NCI-H1436 (cell line): Measurements from ENCODE around the gene MPL.
"Not testable (repeated sequence)": the region's sequence is repeated elsewhere in the genome, so short reads cannot be mapped to it uniquely, and the experiment has no call there.

Experiments used
- DNase-seq: peaks from one replicate; lab custom pipeline; 2025; lab: John Stamatoyannopoulos, UW

Gene MPL

DNA sequence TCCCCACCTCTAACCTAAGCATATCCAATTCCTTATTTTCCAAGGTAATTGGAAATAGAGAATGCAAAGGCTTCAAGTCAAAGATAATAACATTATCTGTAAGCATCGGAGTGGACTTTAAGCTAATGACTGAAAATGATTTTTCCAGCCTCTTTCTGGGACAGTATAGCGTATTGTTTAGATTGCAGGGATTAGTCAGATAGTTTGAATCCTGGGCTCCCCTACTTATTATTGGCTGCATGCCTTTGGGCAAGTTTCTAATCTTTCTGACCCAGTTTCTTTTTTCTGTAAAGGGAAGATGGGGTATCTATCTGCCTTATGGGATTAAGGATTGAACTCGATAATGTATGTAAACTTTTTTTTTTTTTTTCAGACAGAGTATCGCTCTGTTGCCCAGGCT, 19.6 kb downstream of the MPL start:
- no peak for DNase-seq

DNA sequence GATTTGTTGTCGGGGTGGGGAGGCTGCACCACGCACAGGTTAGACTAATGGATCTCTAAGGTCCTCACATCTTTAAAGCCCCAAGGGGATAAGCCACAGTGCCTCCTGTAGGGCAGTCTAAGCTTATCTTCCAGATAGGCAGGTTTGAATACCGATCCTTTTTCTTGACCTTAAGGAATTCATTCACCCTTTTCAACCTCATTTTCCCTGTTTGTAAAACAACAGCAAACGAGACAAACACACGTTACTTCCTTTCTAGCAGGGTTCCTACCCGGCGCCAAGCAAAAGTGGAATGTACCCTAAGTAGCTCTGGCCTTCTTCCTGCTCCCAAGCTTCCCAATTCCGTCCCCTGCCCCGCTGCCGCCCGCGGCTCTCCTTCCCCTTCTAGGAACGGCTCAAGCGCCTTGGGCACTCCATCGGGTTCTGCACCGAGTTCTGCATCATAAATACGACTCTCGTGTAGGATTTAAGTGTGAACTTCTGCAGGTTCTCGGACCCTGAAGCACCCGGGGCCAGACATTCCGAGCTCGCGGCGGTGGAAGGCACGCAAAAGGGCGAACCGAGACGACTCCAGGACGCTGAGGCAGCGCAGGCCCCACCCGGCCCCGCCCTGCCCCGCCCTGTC, 20.6 kb downstream of the MPL start:
- DNase-seq: peak; percentile 36

DNA sequence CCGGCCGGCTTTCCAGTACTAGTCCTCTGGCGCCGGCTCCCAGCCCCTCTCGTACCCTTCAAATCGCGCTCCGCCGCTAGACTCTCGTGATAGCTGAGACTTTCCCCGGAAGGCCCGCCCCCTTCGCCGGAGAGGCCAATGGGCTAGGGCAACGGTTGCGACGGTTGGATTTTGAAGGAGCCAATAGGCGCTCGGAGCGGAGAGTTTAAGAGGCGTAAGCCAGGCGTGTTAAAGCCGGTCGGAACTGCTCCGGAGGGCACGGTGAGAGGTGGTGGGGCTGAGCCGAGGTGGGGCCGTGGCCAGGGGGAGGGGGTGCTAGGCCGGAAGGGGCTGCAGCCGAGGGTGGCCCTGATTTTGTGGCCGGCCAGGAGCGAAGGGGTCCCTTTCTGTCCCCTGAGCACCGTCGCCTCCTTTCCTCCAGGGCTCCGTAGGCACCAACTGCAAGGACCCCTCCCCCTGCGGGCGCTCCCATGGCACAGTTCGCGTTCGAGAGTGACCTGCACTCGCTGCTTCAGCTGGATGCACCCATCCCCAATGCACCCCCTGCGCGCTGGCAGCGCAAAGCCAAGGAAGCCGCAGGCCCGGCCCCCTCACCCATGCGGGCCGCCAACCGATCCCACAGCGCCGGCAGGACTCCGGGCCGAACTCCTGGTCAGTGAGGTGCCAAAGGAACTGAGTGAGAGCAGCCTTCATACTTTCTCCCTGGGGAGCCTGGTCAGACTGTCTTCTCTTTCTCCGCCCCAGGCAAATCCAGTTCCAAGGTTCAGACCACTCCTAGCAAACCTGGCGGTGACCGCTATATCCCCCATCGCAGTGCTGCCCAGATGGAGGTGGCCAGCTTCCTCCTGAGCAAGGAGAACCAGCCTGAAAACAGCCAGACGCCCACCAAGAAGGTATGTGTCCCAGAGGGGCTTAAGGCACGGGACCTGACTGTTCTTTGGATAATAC, 21.4 kb downstream of the MPL start, which contains the start of gene CDC20:
Gene CDC20, plus strand, starts transcription at position 236 of the 948 bp plus-strand sequence. Its CDS starts 235 bp downstream, at position 471.
- DNase-seq: peak; percentile 98

DNA sequence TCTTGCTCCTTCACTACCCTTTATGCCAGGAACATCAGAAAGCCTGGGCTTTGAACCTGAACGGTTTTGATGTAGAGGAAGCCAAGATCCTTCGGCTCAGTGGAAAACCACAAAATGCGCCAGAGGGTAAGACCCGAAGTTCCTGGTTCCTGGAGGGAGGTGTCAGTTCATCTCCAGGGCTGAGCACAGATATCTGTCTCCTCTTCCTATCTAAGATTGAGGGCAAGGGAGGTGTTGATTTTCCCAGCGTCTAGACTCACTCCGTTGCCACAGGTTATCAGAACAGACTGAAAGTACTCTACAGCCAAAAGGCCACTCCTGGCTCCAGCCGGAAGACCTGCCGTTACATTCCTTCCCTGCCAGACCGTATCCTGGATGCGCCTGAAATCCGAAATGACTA, 22.1 kb downstream of the MPL start:
- no peak for DNase-seq

DNA sequence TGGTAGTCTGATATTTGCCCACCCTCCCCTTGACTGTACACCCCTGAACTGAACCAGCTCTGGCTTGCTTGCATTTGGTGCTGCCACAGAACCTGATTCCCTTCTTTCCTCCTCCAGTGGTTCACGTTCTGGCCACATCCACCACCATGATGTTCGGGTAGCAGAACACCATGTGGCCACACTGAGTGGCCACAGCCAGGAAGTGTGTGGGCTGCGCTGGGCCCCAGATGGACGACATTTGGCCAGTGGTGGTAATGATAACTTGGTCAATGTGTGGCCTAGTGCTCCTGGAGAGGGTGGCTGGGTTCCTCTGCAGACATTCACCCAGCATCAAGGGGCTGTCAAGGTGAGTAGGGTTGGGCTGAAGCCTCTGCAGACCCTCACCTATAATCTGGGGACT, 23.0 kb downstream of the MPL start:
- DNase-seq: no peak

DNA sequence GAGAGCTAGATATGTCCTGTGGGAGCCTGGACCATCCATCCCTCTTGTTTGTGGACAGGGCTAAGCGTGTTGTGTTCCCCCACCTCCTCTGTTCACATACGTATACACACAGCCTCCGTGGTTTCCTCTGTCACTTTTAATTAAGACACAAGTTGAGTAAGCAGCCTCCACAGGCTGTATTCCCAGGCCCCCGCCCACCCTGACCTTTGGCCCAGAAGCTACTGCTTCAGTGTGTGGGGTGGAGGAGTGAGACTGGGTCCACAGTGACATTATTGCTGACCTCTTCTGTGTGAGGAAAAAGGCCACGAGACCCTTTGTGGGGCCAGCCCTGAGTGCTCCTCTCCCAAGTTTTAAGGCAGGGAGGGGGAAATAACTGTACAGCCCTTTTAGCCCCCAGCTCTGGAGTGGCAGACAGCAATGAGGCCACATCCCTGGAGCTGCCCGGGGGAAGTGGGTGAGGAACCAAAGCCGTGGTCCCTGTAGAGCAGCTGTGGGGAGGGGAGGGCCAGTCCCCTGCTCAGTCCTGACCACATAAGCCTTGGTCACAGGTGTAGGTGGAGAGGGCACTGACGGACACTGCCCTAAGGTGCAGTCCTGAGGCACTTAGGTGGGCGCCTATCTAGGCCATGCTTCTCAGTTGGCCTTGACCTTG, 25.8 kb downstream of the MPL start:
- no peak for DNase-seq

DNA sequence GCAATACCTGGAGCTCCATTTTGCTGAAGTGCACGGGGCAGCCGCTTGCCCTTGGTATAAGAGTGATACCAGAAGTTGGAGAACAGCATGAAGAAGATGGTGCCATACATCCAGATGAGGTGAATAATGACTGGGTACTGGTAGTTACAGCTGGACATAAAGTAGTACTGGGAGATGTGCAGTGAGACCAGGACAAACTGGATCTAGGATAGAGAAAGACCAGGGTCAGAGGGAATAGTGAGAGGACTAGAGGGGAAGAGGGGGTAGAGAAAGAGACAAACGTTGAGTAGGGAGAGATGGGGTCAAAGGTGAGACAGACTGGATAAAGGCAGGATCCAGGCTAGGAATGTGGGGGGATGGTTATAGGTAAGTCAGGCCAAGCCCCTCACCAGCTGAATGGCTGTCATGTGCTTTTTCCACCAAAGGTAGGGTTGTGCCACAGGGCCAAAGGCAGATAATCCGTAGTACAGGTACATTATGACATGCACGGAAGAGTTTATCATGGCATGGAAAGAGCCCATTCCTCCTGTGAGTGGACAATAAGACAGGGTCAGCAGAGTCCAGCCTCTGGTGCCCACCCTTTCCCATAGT, 26.4 kb downstream of the MPL start:
- DNase-seq: no peak

DNA sequence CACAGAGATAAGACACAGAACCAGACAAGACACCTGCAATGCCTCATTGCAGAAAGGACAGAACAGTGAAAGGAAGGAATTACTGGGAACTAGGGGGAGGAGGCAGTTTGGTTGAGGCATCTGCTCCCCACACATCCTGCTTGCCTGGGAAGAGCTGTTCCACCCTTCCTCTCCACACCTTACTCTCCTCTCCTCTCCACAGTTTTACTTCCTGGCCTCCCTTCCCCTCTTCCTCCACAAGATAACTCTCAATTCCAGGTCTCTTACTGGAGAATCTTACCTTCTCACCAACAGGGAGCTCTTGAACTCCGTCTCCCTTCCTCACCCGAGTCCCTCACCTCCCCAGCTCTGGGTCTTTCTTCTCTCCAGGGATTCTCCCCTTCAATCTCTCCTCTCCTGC, 28.1 kb downstream of the MPL start:
- no peak for DNase-seq

DNA sequence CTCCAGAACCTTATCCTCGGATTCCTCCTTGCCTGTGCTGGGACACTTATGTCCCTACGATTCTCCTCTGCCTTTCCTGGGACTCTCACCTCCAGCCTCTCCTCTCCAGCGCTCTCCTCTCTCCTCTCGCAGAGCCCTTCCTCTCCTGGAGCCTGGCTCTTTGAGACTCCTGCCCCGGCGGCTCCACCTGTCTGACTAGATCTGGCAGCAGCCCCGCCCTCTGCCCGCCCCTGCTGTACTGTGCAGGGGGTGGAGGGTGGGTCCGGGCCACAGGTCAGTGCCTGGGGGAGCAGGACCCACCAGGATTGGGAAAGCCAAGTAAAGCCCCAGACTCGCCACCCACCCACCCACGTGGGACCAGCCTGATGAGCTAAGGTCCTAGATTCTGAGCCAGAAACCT, 28.6 kb downstream of the MPL start:
- no peak for DNase-seq

DNA sequence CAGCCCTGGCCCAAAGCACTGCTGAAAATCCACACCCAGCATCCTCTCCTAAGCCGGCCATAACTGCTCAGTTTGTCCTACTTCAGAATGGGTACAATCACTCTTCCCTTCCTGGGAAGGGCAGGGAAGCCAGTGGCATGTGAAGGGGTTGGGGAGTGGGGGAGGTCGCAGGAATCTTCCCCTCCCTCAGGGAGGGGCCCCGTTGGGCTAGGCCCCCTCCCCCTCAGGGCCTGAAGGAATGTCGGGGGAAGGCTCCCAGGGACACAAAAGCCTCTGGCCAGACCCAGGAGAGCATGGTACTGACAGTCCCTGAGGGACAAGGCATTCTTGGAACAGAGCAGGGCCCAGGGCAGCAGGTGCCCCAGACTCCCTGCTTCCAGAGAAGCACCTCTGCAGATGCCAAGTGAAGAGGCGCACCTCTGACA, 29.0 kb downstream of the MPL start:
- DNase-seq: no peak

DNA sequence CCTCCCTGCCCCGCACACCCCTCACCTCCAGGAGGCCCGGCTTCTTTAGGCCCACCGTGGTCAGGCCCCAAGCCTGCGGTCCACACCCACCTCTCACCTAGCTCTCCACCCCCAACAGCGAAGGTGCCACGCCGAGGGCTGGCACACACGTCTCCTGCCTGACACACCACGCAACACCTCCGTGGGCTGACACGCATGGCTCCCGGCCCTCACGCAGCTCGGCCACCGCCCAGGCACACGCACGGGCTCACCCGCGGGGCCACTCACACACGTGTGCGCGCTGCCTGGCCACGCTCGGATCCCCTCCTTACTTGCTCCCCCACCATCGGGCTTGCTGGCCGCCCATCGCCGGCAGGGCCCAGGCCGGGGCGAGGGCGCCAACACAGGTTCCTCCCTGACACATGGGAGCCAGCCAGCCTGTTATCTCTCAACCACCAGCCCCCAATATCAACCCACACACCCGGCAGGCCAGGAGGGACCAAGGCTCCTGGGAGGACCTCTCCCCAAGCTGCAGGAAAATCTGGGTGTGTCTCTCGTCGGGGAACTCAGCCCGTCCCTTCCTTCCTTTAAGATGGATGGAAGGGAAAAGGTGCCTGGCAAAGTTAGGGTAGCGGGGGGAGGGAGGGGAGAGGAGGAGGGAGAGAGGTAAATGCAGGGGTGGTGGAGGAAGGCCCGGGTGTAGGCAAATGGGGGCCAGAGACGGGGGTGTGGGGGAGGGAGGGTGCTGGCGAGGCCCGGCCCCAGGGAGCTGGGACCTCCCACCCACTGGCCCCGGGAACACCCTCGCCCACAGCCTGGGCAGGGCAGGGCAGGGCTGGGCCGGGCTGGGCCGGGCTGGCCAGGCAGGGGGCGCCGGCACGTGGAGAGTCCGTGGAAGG, 29.6 kb downstream of the MPL start:
- no peak for DNase-seq

DNA sequence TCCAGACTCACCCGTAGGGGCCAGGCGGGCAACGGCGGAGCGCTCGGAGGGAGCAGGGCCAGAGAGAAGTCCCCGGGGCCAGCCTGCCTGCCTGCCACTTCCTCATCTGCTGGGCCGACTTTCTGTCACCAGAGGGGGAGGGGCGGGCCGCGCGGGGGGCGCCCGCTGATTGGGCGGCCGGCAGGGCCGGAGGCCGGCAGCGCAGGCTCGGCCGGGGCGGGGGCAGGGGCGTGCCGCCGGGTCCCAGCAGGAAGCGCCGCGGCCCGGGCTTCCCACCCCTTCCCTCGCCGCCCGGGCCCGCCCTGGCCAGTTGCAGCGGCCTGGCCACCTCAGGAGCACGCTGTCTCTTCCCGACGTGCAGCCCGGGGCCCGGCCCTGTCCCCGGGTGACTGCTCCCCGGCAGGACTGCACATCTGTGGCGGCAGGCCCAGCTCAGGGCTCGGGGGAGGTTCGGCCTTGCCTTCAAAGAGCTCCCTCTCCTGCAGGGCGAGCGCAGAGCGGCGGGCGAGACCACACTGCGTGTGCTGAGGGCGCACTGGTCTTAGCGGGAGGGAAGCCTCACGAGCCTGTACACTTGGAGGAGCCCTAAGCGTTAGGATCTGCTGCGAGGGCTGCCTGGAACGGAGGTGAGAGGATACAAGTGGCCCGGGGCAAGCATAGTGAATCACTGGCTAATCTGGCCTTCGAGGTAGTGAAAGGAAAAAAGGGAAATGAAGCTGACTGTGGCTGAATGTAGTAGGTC, 30.5 kb downstream of the MPL start, which contains the start of gene ELOVL1:
Gene ELOVL1, minus strand, starts transcription at position 108 of the 742 bp plus-strand sequence. CDS start 2,402 bp downstream, outside the sequence.
- peak; percentile 75 for DNase-seq

DNA sequence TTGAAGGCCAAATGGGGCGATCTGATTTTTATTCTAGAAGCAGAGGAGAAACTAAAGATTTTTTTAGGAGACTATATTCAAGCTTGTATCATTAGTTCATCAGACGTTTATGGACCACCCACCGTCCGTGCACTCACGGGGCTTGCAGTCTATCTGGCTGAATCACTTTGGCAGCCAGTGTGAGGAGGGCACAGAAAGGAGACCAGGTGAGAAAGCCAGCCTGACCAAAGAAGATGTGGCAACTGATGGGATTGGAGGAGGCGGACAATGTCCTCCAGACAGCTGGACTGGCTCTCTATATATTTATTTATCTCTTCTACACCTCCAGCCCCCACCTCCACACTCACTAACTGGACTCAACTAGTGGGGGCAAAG, 31.0 kb downstream of the MPL start:
- DNase-seq: no peak

DNA sequence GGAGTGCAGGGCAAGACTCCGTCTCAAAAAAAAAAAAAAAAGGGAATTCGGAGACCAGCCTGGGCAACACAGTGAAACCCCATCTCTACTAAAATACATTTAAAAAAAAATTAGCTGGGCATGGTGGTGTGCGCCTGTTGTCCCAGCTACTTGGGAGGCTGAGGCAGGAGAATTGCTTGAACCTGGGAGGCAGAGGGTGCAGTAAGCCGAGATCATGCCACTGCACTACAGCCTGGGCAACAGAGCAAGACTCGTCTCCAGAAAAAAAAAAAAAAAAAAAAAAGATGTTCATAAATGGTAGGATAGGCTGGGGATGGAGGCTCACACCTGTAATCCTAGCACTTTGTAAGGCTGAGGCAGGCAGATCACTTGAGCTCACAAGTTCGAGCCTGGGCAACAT, 32.2 kb downstream of the MPL start:
- DNase-seq: not testable (repeated sequence)

DNA sequence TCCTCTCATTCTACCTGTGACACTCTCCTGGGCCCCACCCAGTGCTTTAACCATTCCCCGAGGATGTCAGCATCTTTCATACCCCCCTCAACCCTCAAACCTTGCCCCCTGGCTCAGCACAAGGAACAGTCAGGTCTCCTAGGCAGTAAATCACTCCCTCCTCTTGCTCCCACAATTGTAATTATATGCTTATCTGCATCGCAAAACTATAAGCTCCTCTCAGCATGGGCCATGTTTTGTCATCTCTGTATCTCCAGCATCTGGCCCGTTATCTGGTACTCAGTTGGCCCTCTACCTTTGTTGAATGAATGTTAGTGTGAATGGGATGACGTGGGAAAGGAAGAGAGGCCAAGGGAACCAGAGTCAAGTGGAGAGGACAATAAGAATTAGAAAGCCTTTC, 32.9 kb downstream of the MPL start:
- DNase-seq: no peak

DNA sequence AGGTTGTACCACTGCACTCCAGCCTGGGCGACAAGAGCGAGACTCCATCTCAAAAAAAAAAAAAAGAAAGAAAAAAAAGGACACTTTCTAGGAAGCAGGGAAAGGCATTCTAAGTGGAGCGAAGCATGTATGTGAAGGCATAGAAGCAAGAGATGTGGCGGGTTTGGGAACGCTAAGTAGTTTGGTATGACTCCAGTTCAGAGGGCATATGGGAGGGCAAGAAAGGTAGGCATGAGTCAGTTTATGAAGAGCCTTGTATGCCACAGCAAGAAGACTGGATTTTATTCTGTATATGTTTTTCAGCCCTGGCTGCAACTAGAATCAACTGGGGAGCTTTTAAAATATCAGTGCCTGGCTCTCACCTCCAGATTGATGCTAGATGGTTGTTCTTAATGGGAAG, 34.6 kb downstream of the MPL start:
- DNase-seq: no peak

DNA sequence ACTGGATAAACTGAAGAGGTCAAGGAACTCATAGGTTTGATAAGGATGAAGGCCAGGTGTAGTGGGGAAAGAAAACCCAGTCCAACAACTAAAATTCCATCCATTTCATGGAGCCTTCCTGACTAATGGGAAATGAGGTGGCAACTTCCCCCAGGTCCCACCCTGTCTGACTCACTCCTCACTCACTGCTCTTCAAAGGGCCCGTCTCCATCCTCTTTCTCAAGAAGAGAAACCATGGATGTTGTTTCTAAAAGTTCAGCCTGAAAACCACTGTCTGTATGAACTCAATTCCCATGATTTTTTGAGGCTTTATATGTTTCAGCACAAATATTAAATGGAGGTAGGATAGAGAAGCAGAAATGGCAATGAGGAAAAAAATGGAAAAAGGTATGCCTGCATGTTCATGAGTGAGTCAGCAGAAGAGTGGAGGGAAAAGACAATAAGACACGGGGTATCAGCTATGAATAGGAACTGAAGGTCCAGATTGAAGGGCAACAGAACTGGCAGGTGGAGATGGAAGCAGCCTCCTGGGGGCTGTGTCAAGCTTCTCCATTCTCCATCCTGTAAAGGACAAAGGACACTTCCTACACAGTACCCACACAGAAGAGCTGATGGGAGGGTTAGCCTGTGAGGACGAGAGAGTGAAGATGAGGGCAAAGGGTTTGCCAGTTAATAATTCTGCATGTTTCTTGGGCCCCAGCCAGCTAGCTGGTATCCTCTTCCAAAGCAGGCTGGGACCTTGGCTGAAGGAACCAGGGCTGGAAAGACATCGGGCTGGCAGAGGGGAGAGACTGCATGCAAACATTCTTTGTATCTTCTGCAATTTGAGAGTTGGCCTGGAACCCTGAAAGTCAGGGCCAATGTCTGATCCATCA, 35.7 kb downstream of the MPL start:
- DNase-seq: no peak

DNA sequence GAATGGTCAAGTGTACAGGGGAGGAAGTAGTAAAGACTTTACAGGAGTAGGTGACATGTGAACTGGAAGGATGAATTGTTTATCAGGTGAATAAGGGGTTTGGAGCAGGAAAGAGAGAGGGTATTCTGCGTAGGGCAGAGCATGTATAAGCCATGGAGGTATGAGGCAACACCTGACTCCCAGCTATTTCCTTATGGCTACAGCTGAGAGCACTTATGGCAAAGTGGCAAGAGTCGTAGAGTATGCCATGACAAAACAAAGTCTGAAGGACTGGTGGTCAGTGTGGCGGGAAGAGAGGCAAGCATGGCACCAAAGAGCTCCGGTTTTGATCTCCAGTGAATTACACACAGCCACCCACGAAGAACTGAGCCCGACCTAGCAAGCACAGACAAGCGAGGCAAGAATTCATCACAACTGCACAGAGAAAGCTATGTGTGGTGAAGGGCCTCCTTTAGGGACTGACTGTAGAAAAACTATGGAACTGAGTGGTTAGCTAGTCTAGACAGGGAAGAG, 39.2 kb downstream of the MPL start:
- no peak for DNase-seq

DNA sequence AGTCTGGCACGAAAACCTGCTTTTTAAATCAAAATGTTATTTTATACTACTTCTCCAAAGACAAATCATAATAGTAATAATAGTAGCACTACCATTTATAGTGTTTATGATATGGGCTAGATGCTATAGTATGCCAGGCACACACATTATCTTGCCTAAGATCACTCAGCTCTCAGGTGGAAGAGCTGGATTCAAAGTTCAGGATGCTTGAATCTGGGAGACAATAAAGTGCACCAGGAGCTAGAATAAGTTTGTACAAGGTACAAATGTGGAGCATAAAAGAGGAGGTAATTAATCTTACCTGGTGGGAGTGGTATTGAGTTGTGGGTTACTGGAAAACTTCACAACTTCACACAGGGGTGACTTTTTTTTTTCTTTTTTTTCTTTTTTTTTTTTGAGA, 40.2 kb downstream of the MPL start:
- no peak for DNase-seq
